Measurements from ENCODE around the gene SAMMSON.
A peak's percentile ranks its signal among the peaks of the same experiment; 100 is the strongest.

The SAMMSON gene

DNA sequence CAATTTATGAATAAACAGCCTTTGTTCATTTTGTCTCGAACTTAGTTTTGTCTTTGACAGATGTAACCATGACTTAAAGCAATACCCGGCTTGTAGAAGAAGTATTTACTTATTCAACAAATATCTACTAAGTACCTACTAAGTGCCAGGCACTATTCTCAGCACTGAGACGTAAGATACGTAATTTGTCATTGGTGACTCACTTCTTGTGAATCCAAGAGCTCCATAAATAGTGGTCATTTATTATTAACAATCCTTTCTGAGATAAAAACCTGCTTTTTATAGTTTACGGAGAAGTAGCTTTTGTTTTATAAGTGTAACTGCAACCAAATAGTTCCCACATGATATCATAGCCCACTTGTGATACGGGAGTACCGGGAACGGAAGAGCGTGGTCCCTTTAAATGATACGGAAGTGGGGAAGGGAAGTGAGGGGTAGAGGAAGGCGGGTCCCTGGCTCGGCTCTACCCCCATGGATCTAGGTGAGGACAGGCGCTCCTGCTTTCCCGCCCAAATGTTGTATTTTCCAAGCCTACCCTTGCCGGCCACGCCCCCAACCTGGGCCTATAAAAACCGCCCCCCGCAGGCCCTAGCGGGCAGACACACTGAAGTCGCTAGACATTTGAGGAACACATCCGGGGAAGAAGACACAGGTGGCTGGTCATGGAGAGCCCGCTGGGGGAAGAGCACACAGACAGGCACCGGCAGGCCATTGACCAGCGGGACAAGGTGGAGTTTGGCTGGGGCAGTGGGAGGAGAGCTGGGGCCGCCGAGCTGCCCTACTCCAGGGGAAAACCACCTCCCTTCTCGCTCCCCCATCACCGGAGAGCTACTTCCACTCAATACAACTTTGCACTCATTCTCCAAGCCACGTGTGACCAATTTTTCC, at the start of gene SAMMSON:
Gene SAMMSON, plus strand, starts transcription at position 594 of the 888 bp plus-strand sequence.
- Histone ChIP-seq H3K9ac (ENCODE audit: low read depth in 1 of 2, low read length in 2 of 2) (no peak within 1 kb of the TSS), H3K27me3 (ENCODE audit: control insufficient read depth in 1 of 2, insufficient read depth in 2 of 2, low read length in 2 of 2) (no peaks in the 10 kb centered on the region), H3K9me3 (ENCODE audit: control insufficient read depth in 1 of 2, low read length in 2 of 2) (no peaks in the 10 kb centered on the region), H3K36me3 (ENCODE audit: control insufficient read depth in 1 of 2, insufficient read depth in 2 of 2, low read length in 2 of 2) (no peaks in the 10 kb centered on the region), H3K27ac (ENCODE audit: low read depth, low read length) (peak within 1 kb of the TSS; percentile 63), H3K4me3 (ENCODE audit: low read depth in 1 of 2, low read length in 2 of 2) (peak within 1 kb of the TSS in 1 of 2 donors; percentile 14), H3K4me1 (ENCODE audit: control insufficient read depth in 1 of 2, insufficient read depth in 2 of 2, low read length in 2 of 2) (no peaks in the 10 kb centered on the region)

DNA sequence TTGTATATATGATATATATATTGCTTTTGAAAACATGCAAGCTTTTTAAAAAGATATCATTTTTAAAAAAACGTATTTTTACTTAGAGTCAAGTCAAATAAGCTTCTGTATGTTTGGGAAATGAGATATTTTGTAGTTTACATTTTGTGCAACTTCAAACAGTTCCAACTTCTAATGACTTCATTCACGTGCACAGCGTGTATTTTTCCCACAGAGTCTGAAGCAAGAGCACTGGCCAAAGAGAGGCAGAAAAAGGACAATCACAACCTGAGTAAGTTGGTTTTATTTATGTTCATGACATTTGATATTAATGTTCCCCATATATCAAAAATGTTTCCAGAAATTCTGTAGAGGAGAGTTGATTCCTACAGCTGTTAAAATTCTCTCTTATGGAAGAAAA, 47.9 kb upstream of the SAMMSON start:
- H3K9ac ChIP-seq (ENCODE audit: low read depth in 1 of 2, low read length in 2 of 2), result no peak overlapping the region
- peaks cover 0 to 3% of the 10 kb centered on the region in 2 donors for H3K4me1 ChIP-seq (ENCODE audit: control insufficient read depth in 1 of 2, insufficient read depth in 2 of 2, low read length in 2 of 2)
- H3K4me3 ChIP-seq (ENCODE audit: low read depth in 1 of 2, low read length in 2 of 2), result no peak overlapping the region
- no peaks in the 10 kb centered on the region for H3K27me3 ChIP-seq (ENCODE audit: control insufficient read depth in 1 of 2, insufficient read depth in 2 of 2, low read length in 2 of 2)
- no peak overlapping the region for H3K27ac ChIP-seq (ENCODE audit: low read depth, low read length)
- H3K36me3 ChIP-seq (ENCODE audit: control insufficient read depth in 1 of 2, insufficient read depth in 2 of 2, low read length in 2 of 2), result peaks cover 0 to 4% of the 10 kb centered on the region in 2 donors
- H3K9me3 ChIP-seq (ENCODE audit: control insufficient read depth in 1 of 2, low read length in 2 of 2), result no peaks in the 10 kb centered on the region

DNA sequence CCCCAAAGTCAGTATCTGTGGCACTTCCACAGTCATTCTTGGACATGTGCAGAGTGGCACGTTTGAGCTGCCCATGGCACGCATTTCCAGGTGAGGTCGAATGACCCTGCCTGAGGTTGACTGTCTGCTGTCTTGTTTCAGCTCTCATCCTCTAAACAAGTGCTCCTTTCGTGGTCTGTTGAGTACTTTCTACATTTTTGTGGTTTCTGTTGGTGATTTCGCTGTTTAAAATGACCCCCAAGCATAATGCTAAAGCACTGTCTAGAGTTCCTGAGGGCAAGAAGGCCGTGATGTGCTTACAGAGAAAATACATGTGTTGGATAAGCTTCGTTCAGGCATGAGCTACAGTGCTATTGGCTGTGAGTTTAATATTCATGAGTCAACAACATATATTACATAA, 40.0 kb upstream of the SAMMSON start:
- Histone ChIP-seq H3K36me3 (ENCODE audit: control insufficient read depth in 1 of 2, insufficient read depth in 2 of 2, low read length in 2 of 2) (peaks cover 0 to 5% of the 10 kb centered on the region in 2 donors), H3K4me1 (ENCODE audit: control insufficient read depth in 1 of 2, insufficient read depth in 2 of 2, low read length in 2 of 2) (no peaks in the 10 kb centered on the region), H3K9ac (ENCODE audit: low read depth in 1 of 2, low read length in 2 of 2) (no peak overlapping the region), H3K4me3 (ENCODE audit: low read depth in 1 of 2, low read length in 2 of 2) (no peak overlapping the region), H3K9me3 (ENCODE audit: control insufficient read depth in 1 of 2, low read length in 2 of 2) (no peaks in the 10 kb centered on the region), H3K27me3 (ENCODE audit: control insufficient read depth in 1 of 2, insufficient read depth in 2 of 2, low read length in 2 of 2) (no peaks in the 10 kb centered on the region), H3K27ac (ENCODE audit: low read depth, low read length) (no peak overlapping the region)

DNA sequence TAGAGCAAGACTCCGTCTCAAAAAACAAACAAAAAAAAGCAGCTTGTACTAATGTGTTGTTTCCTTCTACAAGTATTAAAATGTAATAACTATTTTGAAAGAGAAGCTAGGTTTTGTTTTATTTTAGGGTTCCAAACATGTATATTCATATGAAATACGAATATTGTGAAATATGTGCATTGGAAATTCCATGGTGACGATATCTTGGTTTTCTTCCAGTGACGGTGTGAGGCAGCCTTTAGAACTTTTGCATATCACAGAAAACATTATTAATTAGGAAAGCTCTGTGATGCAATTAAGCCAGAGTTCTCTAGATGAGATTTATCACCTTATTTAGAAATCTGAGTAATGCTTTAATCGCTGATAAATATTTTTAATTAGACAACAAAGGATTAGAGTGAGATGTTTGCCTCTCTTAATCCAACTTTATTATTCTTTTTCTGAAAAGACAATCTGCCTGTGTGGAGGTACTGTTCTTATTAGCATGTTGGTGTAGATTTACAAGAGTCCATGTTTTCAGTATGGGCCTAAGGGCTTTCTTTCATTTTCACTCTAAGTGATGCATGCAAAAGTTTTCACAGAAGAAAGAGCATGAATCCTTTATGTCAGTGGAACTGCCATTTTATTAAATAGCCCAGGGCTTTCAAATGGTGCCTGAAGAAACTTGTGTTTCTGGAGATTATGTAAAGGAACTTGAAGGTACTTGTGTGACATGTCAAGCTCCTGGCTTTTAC, 37.7 kb upstream of the SAMMSON start:
- Histone ChIP-seq H3K27ac (ENCODE audit: low read depth, low read length) (no peak overlapping the region), H3K9ac (ENCODE audit: low read depth in 1 of 2, low read length in 2 of 2) (no peak overlapping the region), H3K27me3 (ENCODE audit: control insufficient read depth in 1 of 2, insufficient read depth in 2 of 2, low read length in 2 of 2) (no peaks in the 10 kb centered on the region), H3K9me3 (ENCODE audit: control insufficient read depth in 1 of 2, low read length in 2 of 2) (no peaks in the 10 kb centered on the region), H3K4me3 (ENCODE audit: low read depth in 1 of 2, low read length in 2 of 2) (no peak overlapping the region), H3K36me3 (ENCODE audit: control insufficient read depth in 1 of 2, insufficient read depth in 2 of 2, low read length in 2 of 2) (peaks cover 4 to 5% of the 10 kb centered on the region in 2 donors), H3K4me1 (ENCODE audit: control insufficient read depth in 1 of 2, insufficient read depth in 2 of 2, low read length in 2 of 2) (no peaks in the 10 kb centered on the region)

DNA sequence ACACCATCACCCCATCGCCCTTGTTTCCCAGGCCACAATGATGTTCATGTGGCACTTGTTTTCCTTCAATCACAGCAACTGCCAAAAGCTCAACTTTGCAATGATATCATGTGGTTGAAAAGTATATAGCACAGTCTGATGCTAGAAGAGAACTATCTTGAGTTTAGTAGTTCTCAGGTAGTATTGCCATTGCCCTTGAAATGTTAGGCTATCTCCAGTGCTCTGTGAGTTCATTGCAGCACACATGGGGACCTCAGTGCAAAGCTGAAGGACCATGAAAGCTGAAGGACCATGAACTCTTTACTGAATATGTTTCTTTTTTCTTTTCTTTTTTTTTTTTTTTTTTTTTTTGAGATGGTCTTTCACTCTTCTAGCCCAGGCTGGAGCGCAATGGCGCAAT, 35.9 kb upstream of the SAMMSON start:
- Histone ChIP-seq H3K27ac (ENCODE audit: low read depth, low read length) (no peak overlapping the region), H3K4me3 (ENCODE audit: low read depth in 1 of 2, low read length in 2 of 2) (no peak overlapping the region), H3K4me1 (ENCODE audit: control insufficient read depth in 1 of 2, insufficient read depth in 2 of 2, low read length in 2 of 2) (no peaks in the 10 kb centered on the region), H3K9me3 (ENCODE audit: control insufficient read depth in 1 of 2, low read length in 2 of 2) (no peaks in the 10 kb centered on the region), H3K27me3 (ENCODE audit: control insufficient read depth in 1 of 2, insufficient read depth in 2 of 2, low read length in 2 of 2) (no peaks in the 10 kb centered on the region), H3K9ac (ENCODE audit: low read depth in 1 of 2, low read length in 2 of 2) (no peak overlapping the region), H3K36me3 (ENCODE audit: control insufficient read depth in 1 of 2, insufficient read depth in 2 of 2, low read length in 2 of 2) (peaks cover 4 to 5% of the 10 kb centered on the region in 2 donors)

DNA sequence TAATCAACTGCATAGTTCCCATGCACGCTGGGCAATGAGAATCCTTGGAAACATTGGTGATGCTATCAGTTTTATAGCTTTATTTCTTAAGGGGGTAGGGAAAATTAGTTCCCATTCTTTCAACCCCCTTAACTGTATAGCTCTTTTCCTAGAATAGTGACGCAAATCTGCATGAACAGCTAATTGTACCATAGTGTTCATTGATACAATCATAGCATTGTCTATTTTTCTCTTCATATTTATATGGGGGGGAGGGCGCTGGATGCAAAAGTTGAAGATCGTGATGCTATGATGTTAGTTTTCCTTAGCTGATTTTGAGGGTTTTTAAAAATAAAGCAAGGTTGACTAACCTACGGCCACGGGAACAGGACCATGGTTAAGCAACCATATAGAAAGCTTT, 32.4 kb upstream of the SAMMSON start:
- no peaks in the 10 kb centered on the region for H3K9me3 ChIP-seq (ENCODE audit: control insufficient read depth in 1 of 2, low read length in 2 of 2)
- H3K36me3 ChIP-seq (ENCODE audit: control insufficient read depth in 1 of 2, insufficient read depth in 2 of 2, low read length in 2 of 2), result peaks cover 0 to 4% of the 10 kb centered on the region in 2 donors
- no peaks in the 10 kb centered on the region for H3K4me1 ChIP-seq (ENCODE audit: control insufficient read depth in 1 of 2, insufficient read depth in 2 of 2, low read length in 2 of 2)
- no peak overlapping the region for H3K4me3 ChIP-seq (ENCODE audit: low read depth in 1 of 2, low read length in 2 of 2)
- H3K27ac ChIP-seq (ENCODE audit: low read depth, low read length), result no peak overlapping the region
- H3K9ac ChIP-seq (ENCODE audit: low read depth in 1 of 2, low read length in 2 of 2), result no peak overlapping the region
- H3K27me3 ChIP-seq (ENCODE audit: control insufficient read depth in 1 of 2, insufficient read depth in 2 of 2, low read length in 2 of 2), result no peaks in the 10 kb centered on the region

DNA sequence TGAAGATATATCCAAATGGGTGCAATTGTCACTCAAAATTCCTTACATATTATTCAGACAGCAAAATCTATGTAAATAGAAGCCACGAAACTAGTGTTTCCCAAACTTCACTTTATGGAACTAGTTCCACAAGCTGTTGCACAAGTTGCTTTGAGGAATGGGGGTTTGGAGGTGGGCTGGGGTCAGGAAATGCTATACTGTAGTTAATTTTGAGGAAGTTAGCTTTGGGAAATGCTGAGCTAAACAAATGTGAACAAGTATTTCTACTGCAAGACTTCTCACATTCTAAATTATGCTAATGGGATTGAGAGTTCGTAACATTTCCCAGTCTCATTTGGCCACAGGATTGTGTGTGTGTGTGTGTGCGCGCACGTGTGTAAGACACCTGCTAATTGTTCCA, 28.7 kb upstream of the SAMMSON start:
- Histone ChIP-seq H3K27ac (ENCODE audit: low read depth, low read length) (no peak overlapping the region), H3K9ac (ENCODE audit: low read depth in 1 of 2, low read length in 2 of 2) (no peak overlapping the region), H3K4me3 (ENCODE audit: low read depth in 1 of 2, low read length in 2 of 2) (no peak overlapping the region), H3K4me1 (ENCODE audit: control insufficient read depth in 1 of 2, insufficient read depth in 2 of 2, low read length in 2 of 2) (no peaks in the 10 kb centered on the region), H3K27me3 (ENCODE audit: control insufficient read depth in 1 of 2, insufficient read depth in 2 of 2, low read length in 2 of 2) (no peaks in the 10 kb centered on the region), H3K36me3 (ENCODE audit: control insufficient read depth in 1 of 2, insufficient read depth in 2 of 2, low read length in 2 of 2) (no peaks in the 10 kb centered on the region), H3K9me3 (ENCODE audit: control insufficient read depth in 1 of 2, low read length in 2 of 2) (no peaks in the 10 kb centered on the region)

DNA sequence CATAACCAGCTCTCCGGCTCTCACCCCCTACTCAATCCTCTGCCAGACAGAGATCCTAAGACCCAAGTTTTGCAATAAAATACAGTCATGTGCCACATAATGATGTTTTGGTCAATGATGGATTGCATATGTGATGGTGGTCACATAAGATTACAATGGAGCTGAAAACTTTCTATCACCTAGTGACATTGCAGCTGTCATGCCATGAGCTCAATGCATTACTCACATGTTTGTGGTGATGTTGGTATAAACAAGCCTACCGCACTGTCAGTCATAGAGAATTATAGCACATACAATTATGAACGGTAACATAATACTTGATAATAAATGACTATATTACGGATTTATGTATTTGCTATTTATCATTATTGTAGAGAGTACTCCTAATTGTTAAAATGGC, 26.9 kb upstream of the SAMMSON start:
- no peak overlapping the region for H3K4me3 ChIP-seq (ENCODE audit: low read depth in 1 of 2, low read length in 2 of 2)
- no peaks in the 10 kb centered on the region for H3K4me1 ChIP-seq (ENCODE audit: control insufficient read depth in 1 of 2, insufficient read depth in 2 of 2, low read length in 2 of 2)
- no peaks in the 10 kb centered on the region for H3K9me3 ChIP-seq (ENCODE audit: control insufficient read depth in 1 of 2, low read length in 2 of 2)
- H3K9ac ChIP-seq (ENCODE audit: low read depth in 1 of 2, low read length in 2 of 2), result no peak overlapping the region
- no peaks in the 10 kb centered on the region for H3K27me3 ChIP-seq (ENCODE audit: control insufficient read depth in 1 of 2, insufficient read depth in 2 of 2, low read length in 2 of 2)
- no peak overlapping the region for H3K27ac ChIP-seq (ENCODE audit: low read depth, low read length)
- H3K36me3 ChIP-seq (ENCODE audit: control insufficient read depth in 1 of 2, insufficient read depth in 2 of 2, low read length in 2 of 2), result no peaks in the 10 kb centered on the region

DNA sequence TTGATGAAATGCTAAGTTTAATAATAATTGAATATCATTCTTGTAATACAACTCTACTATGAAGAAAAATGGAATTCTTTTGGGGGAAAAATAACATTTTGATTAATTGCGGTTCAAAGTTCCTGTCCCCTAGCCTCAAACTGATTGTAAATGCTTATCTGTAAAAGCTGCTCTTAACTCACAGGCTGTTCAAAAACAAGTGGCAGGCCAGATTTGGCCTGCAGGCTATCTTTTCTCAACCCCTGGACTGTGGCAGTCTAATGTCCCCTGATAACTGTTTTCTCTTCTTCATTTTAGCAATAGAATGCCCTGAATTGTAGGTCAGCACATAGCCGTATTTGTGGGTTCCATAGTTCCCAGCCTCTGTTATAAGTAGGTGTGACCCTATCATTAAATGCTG, 23.5 kb upstream of the SAMMSON start:
- Histone ChIP-seq H3K27ac (ENCODE audit: low read depth, low read length) (no peak overlapping the region), H3K36me3 (ENCODE audit: control insufficient read depth in 1 of 2, insufficient read depth in 2 of 2, low read length in 2 of 2) (no peaks in the 10 kb centered on the region), H3K9me3 (ENCODE audit: control insufficient read depth in 1 of 2, low read length in 2 of 2) (peaks cover 4 to 5% of the 10 kb centered on the region in 2 donors), H3K4me3 (ENCODE audit: low read depth in 1 of 2, low read length in 2 of 2) (no peak overlapping the region), H3K9ac (ENCODE audit: low read depth in 1 of 2, low read length in 2 of 2) (no peak overlapping the region), H3K4me1 (ENCODE audit: control insufficient read depth in 1 of 2, insufficient read depth in 2 of 2, low read length in 2 of 2) (no peaks in the 10 kb centered on the region), H3K27me3 (ENCODE audit: control insufficient read depth in 1 of 2, insufficient read depth in 2 of 2, low read length in 2 of 2) (no peaks in the 10 kb centered on the region)

DNA sequence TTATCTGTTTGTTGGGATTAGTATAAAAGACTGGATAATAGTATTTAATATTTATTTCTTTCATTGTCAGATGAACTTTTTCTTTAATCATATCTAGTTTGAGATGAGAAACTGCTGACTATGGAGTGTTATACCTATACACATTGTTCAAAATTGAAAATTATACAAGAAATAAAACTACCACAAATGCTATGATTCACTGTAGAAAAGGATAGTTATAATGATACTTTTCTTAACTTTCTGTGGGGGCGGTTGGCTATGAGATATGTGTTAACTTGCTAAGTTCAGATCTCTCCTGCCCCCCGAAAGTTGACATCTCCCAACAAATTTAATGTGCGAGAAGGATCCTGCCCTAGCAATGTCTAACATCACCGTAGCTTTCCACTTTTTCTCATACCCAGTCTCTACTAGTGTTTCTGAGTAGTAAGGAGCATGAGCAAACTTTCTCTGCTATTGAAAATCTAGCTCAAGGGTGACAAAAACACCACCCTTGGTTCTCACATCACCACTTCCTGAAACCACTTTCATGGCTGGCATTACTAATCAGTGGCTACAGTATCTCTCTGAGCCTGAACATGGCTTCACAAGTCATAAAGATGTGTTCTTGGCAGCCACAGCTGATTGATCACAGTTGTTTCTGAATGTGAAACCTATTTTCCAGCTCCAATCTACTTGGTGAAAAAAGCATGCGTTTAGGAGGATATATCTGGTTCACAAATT, 15.8 kb upstream of the SAMMSON start:
- H3K9me3 ChIP-seq (ENCODE audit: control insufficient read depth in 1 of 2, low read length in 2 of 2), result peaks cover 4 to 5% of the 10 kb centered on the region in 2 donors
- no peaks in the 10 kb centered on the region for H3K4me1 ChIP-seq (ENCODE audit: control insufficient read depth in 1 of 2, insufficient read depth in 2 of 2, low read length in 2 of 2)
- no peak overlapping the region for H3K27ac ChIP-seq (ENCODE audit: low read depth, low read length)
- no peaks in the 10 kb centered on the region for H3K27me3 ChIP-seq (ENCODE audit: control insufficient read depth in 1 of 2, insufficient read depth in 2 of 2, low read length in 2 of 2)
- no peak overlapping the region for H3K4me3 ChIP-seq (ENCODE audit: low read depth in 1 of 2, low read length in 2 of 2)
- no peak overlapping the region for H3K9ac ChIP-seq (ENCODE audit: low read depth in 1 of 2, low read length in 2 of 2)
- no peaks in the 10 kb centered on the region for H3K36me3 ChIP-seq (ENCODE audit: control insufficient read depth in 1 of 2, insufficient read depth in 2 of 2, low read length in 2 of 2)
